Astrocyte (in vitro differentiated cells and primary cell): ENCODE measurements around the gene ZC3H12A.

Experiments
- CTCF ChIP-seq: IDR thresholded peaks from 2 replicates; pipeline ENCODE4 v1.5.1; 2011; ENCODE audit warnings: low read depth, mild to moderate bottlenecking, inconsistent platforms, low read length, moderate library complexity; ENCODE audit not compliant: insufficient read depth
- EZH2 ChIP-seq: IDR thresholded peaks from 2 replicates; pipeline ENCODE4 v1.6.1; 2012; ENCODE audit warnings: mild to moderate bottlenecking, low read length, inconsistent platforms; ENCODE audit not compliant: insufficient read depth

- TF ChIP-seq CTCF (no peak), EZH2 (no peak)
These were observed 32.9 kb upstream of the ZC3H12A start for GRCh38 chr1:37441490-37441889.
